GM19328 (cell line): ENCODE data around the gene RXFP1.

Experiments
- ATAC-seq: cut with Tn5 transposase; IDR thresholded peaks from one replicate; pipeline ENCODE4 v1.9.1; 2021; ENCODE audit warnings: mild to moderate bottlenecking, moderate library complexity; ENCODE audit not compliant: unreplicated experiment

RXFP1 gene

DNA sequence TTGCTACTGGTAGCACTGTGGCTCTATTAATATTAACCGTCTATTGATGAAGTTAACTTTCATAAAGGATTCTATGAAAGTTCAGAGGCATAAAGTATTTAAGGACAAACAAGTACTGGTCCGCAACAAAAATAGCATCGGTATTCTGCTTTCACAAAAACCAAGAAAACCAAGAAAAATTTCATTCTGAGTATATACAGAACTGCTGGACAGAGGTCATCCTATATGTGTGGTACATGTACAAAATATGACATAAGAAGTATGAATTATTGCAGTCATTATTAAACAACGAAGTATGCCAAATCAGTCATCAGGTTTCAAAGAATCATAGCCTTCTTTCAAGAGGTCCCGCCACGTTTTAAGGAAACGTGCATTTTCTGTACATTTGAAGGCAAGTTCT, 147.6 kb downstream of the RXFP1 start:
- ATAC-seq, result no peak

DNA sequence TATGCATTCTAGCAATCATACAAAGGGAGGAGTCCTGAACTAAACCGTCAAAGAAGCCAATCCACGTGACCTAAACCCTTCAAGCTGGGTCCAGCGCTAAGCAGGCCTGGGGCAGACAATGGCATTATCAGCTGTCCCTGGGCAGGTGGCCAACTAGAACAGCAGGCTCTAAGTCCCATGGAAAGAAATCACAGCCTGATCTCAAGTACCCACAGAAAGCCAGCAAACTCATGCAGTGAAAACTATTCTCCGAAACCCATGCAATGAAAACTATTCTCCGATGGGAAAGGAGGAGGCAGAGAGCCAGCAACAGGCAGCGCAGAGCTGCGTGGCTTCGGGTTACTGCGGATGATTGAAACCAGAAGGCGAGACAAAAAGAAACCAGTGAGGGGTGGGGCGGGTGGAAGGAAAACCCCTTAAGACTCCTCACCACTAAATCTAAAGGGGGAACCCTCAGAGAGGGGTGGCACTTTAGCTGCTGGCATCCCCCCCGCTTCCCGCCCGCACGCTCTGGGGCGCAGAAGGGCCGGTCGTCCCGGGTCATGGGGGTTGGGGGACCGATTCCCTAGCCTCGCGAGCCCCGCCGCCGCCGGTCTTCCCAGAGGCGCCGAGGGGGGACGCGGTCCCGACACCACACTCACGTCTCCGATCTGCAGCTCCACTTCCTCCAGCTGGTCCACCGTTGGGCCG, 149.4 kb downstream of the RXFP1 start:
- peak; percentile 20 for ATAC-seq

DNA sequence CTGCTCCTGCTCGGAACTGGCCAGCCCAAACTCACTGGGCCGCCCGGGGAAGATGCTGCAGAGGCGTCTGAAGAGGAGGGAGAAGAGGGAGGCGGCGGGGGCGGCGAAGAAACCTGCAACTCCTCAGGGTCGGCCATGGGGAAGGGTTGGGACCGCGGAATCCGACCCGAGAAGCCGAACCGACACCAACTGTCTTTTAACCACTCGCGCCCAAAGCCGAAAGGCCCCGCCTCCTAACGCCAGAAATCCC, 149.9 kb downstream of the RXFP1 start, which contains the start of gene C4orf46:
C4orf46 (minus strand) TSS at position 223 of the 250 bp plus-strand sequence; CDS start at position 137, 86 bp downstream.
- ATAC-seq, result no peak

DNA sequence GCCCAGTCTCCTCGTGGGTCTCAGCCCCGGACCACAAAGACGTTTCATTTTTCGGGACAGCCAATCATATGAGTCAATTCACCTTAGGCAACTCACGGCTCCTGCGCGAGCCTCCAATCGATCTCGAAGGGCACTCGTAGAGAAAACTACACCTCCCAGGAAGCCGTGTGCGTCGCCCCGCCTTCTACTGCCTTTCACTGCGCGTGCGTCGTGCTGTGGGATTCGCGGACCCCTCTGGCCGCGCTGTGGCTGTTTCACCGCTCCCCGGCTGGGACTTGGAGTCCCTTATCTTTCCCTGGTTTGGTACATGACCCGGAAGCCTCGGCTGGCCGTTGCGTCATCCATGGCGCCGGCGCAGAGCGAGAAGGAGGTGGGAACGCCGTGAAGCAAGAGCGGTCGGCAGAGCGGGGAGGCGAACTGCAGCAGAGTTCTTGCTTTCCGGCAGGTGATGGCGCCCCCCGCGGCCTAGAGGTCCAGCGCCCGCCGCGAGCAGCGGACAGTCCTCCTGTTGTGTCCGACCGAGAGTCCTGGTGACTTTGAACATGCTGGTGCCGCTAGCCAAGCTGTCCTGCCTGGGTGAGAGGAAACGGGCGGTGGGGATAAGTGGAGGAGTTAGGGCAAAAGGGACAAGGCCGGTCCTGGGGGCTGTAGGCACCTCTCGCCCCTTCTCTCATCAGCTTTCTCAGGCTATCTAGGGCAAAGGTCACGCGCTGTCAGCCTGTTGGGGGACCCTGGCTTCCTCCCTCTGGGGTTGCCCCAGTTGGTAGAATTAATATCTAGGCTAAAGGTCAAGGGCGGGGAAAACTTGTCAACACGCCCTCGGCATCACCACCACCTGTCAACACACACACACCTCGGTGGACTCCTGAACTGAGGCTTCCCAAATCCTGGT, 150.5 kb downstream of the RXFP1 start, which contains the start of gene ETFDH:
ETFDH (plus strand) TSS at position 382 of the 892 bp plus-strand sequence; CDS start at position 543, 161 bp downstream.
- ATAC-seq, result peak; percentile 85

DNA sequence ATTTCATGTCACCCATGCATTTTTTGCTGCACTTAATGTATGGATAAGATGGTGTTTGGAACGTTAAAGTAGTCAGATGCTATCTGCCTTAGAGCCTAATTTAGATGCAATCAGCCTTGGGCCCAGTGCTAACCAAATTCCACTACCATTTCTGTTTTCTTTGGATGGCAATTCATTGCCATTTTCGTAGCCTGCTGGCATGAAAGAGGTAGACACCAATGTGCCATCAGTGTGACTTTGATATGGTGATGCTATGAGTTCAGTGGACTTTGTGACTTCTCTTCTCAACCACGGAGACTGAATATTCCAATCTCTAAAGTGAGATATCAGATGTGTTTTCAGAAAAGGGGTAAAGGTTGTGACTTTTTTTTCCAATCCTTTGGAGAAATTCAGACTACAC, 152.0 kb downstream of the RXFP1 start:
- ATAC-seq, result no peak

DNA sequence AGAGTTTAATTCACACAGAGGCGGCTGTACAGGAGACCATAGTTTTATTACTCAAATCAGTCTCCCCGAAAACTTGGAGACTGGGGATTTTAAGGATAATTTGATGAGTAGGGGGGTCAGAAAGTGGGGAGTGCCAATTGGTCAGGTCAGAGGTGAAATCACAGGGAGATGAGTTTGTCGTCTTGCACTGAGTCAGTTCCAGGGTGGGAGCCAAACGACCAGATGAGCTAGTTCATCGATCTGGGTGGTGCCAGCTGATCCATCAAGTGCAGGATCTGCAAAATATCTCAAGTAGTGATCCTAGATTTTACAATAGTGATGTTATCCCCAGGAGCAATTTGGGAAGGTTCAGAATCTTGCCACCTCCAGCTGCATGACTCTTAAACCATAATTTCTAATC, 154.4 kb downstream of the RXFP1 start:
- no peak for ATAC-seq

DNA sequence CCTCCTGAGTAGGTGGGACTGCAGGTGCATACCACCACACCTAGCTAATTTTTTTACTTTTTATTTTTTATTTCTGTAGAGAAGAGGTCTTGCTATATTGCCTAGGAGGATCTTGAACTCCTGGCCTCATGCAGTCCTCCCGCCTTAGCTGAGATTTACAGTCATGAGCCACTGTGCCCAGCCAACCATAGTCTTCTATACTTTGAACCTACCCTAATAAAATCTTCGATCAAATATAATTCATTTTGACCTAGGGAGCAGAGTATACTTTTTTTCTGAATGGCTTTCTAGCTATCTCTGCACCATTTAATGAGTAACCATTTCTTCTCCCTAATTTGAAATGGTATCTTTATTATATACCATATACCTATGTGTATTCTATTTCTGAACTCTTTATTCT, 157.1 kb downstream of the RXFP1 start:
- no peak for ATAC-seq

DNA sequence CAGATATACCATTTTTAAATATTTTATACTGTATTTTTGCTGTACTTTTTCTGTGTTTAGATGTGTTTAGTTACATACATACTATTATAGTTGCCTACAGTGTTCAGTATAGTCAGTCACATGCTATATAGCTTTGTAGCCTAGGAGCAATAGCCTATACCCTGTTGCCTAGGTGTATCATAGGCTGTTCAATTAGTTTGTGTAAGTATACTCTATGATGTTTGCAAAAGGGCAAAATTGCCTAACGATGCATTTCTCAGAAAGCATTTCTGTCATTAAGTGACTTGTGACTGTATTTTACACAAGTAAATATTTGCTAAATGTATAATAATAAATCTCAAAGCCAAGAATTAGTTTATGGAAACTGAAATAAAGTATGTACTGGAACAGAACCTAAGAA, 159.9 kb downstream of the RXFP1 start:
- no peak for ATAC-seq

DNA sequence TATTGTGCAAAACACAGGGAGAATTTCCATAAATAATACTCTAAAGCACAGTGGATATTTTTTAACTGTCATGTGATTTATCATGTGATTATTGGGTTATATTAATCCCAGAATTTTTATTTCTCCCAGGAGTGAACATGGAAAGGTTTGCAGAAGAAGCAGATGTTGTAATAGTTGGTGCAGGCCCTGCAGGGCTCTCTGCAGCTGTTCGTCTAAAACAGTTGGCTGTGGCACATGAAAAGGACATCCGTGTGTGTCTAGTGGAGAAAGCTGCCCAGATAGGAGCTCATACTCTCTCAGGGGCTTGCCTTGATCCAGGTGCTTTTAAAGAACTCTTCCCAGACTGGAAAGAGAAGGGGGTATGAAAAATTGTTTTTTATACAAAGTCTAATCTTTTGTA, 160.4 kb downstream of the RXFP1 start:
- no peak for ATAC-seq

DNA sequence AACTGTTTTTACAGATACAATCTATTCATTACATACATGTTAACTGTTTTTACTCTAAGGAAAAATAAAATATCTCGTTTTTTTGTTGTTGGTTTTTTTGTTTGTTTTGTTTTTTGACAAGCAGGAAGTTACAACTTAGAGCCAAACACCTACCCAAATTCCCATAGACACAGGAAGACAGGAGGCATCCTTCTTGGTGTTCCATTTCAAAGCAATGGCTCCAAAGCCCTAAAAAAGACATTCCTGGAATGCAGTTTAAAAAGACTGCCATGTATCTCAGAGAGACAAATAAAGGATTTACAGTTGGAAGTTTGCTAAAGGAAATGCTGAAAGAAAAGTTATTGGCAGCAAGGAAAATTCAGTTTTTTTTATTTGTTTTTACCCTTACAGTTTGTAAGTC, 167.1 kb downstream of the RXFP1 start:
- no peak for ATAC-seq
